GM23338 (cell line): ENCODE data around the gene SLC4A9. TPM values are rescaled to one million over a fixed set of nuclear protein-coding genes. Genes with fewer than 3 reads are reported as not detected.
A peak's percentile ranks its signal among the peaks of the same experiment; 100 is the strongest.

Source experiments
- ATAC-seq: fragments of 200-7000 bp; cut with Tn5 transposase; 3 replicates; pipeline ENCODE4 v1.9.1; 2020
- DNase-seq: peaks from one replicate; pipeline ENCODE4 v3.0.0-alpha.2; 2015; ENCODE audit warnings: low spot score
- H2AFZ ChIP-seq: fragments of 200-600 bp; sonication (generic); 2 replicates; pipeline ENCODE4 v1.8.0; 2016; ENCODE audit warnings: antibody characterized with exemption, mild to moderate bottlenecking, moderate library complexity
- H3F3A ChIP-seq: fragments of 200-600 bp; sonication (generic); replicated peaks from 2 replicates; pipeline ENCODE4 v1.8.0; 2017; ENCODE audit warnings: antibody characterized with exemption, mixed run types, low read depth
- H3K27ac ChIP-seq: fragments of 200-600 bp; sonication (generic); 2 replicates; pipeline ENCODE4 v1.6.1; 2016; ENCODE audit warnings: low read depth
- H3K27me3 ChIP-seq: fragments of 200-600 bp; sonication (generic); 2 replicates; pipeline ENCODE4 v1.8.0; 2016; ENCODE audit warnings: mild to moderate bottlenecking, mixed run types, moderate library complexity; ENCODE audit not compliant: insufficient read depth
- H3K36me3 ChIP-seq: fragments of 200-600 bp; sonication (generic); 2 replicates; pipeline ENCODE4 v1.8.0; 2016; ENCODE audit warnings: mild to moderate bottlenecking; ENCODE audit not compliant: insufficient read depth
- H3K4me1 ChIP-seq: fragments of 200-600 bp; sonication (generic); 2 replicates; pipeline ENCODE4 v1.8.0; 2016; ENCODE audit warnings: mild to moderate bottlenecking, moderate library complexity; ENCODE audit not compliant: insufficient read depth
- H3K4me2 ChIP-seq: fragments of 200-600 bp; sonication (generic); 2 replicates; pipeline ENCODE4 v1.7.1; 2017; ENCODE audit warnings: mixed run types
- H3K4me3 ChIP-seq: fragments of 200-600 bp; sonication (generic); 2 replicates; pipeline ENCODE4 v1.6.1; 2016; ENCODE audit warnings: mixed run types
- H3K79me2 ChIP-seq: fragments of 200-600 bp; sonication (generic); replicated peaks from 2 replicates; pipeline ENCODE4 v1.8.0; 2017; ENCODE audit warnings: mild to moderate bottlenecking; ENCODE audit not compliant: insufficient read depth
- H3K9me2 ChIP-seq: fragments of 200-600 bp; sonication (generic); 2 replicates; pipeline ENCODE4 v1.8.0; 2017; ENCODE audit not compliant: insufficient read depth
- H4K20me1 ChIP-seq: fragments of 200-600 bp; sonication (generic); replicated peaks from 2 replicates; pipeline ENCODE4 v1.8.0; 2017; ENCODE audit warnings: mild to moderate bottlenecking; ENCODE audit not compliant: insufficient read depth
- H3K27ac Mint-ChIP-seq: 2 replicates; pipeline ENCODE4 v1.8.0; 2020; ENCODE audit warnings: inconsistent platforms, mild to moderate bottlenecking, moderate library complexity, mixed read lengths
- H3K27me3 Mint-ChIP-seq: 3 replicates; pipeline ENCODE4 v1.8.0; 2022; ENCODE audit warnings: low read depth, mild to moderate bottlenecking, moderate library complexity, mixed read lengths, inconsistent platforms; ENCODE audit not compliant: insufficient read depth, poor library complexity
- H3K36me3 Mint-ChIP-seq: 3 replicates; pipeline ENCODE4 v1.8.0; 2021; ENCODE audit warnings: low read depth, mild to moderate bottlenecking, inconsistent platforms, moderate library complexity, mixed read lengths
- H3K4me1 Mint-ChIP-seq: 3 replicates; pipeline ENCODE4 v1.8.0; 2020; ENCODE audit warnings: mild to moderate bottlenecking, inconsistent platforms, mixed read lengths
- H3K4me3 Mint-ChIP-seq: 3 replicates; pipeline ENCODE4 v1.8.0; 2021; ENCODE audit warnings: moderate library complexity, mild to moderate bottlenecking, inconsistent platforms, mixed read lengths
- H3K9me3 Mint-ChIP-seq: 3 replicates; pipeline ENCODE4 v1.8.0; 2020; ENCODE audit warnings: moderate library complexity, mild to moderate bottlenecking, inconsistent platforms, mixed read lengths
- CREB1 ChIP-seq: fragments of 250-450 bp; sonication (Bioruptor Pico); IDR thresholded peaks from 2 replicates; pipeline ENCODE4 v1.5.0; 2020; ENCODE audit warnings: low read depth, mild to moderate bottlenecking, moderate library complexity
- CTCF ChIP-seq, 2 experiments: fragments of 200-600 bp in 1 of 2; sonication (generic) in 1 of 2; conservative IDR thresholded peaks; 2 replicates each; pipeline versions ENCODE4 v1.5.1 to v1.6.1; 2016 to 2017; ENCODE audit warnings: antibody characterized with exemption in 2 of 2, low read depth in 2 of 2, mild to moderate bottlenecking in 2 of 2, moderate library complexity in 1 of 2
- EZH2phosphoT487 ChIP-seq: fragments of 200-600 bp; sonication (generic); IDR thresholded peaks from one replicate; pipeline ENCODE4 v1.8.1; 2018; ENCODE audit warnings: antibody characterized with exemption; ENCODE audit not compliant: unreplicated experiment
- JUNB ChIP-seq: IDR thresholded peaks from one replicate; pipeline ENCODE4 v1.6.1; 2016; ENCODE audit warnings: antibody characterized with exemption; ENCODE audit not compliant: unreplicated experiment
- POLR2AphosphoS5 ChIP-seq: IDR thresholded peaks from 2 replicates; pipeline ENCODE4 v1.6.1; 2016; ENCODE audit warnings: antibody characterized with exemption, low read depth
- REST ChIP-seq: IDR thresholded peaks from one replicate; pipeline ENCODE4 v1.6.1; 2018; ENCODE audit warnings: antibody characterized with exemption; ENCODE audit not compliant: unreplicated experiment
- STAT1 ChIP-seq: IDR thresholded peaks from one replicate; pipeline ENCODE4 v1.6.1; 2016; ENCODE audit warnings: antibody characterized with exemption; ENCODE audit not compliant: unreplicated experiment
- ZNF331 ChIP-seq: fragments of 250-450 bp; sonication (Bioruptor Pico); IDR thresholded peaks from 2 replicates; pipeline ENCODE4 v1.5.0; 2020; ENCODE audit warnings: low read depth, mild to moderate bottlenecking, moderate library complexity
- polyA plus RNA-seq: library from polyadenylated mRNA; unstranded; fragments of >200 nt; fragmentation: Nextera tagmentation; extraction: Ambion mirVana; gene quantifications from 2 replicates; pipeline ENCODE4 v1.2.1, GENCODE V29; 2016
- total RNA-seq: library from RNA; depleted of rRNA; stranded (reverse); fragments of >200 nt; shearing (Covaris generic); gene quantifications from 2 replicates; pipeline ENCODE4 v1.2.3, GENCODE V29; 2014
- TF ChIP-seq, protein P1 (sequence below): IDR thresholded peaks from 2 replicates; pipeline ENCODE4 v1.6.1; 2016; ENCODE audit warnings: antibody characterized with exemption

The SLC4A9 gene
- total and polyA plus RNA-seq, 2 experiments from 2014 or later = 0.08 TPM; not detected in 1

GRCh38 chr5:140321796-140322195 is 38.2 kb upstream of the SLC4A9 start (continued):
- TF ChIP-seq REST = no peak
- TF ChIP-seq POLR2AphosphoS5 = no peak
- TF ChIP-seq STAT1 = no peak
- TF ChIP-seq JUNB = no peak
- TF ChIP-seq CTCF (conservative IDR thresholded peaks at IDR 0.05; ENCODE audit: low read depth in 2 of 2) = no peak

- Histone ChIP-seq H3K27ac (no peak overlapping the region), H2AFZ (no peak overlapping the region)
- no peak for TF ChIP-seq POLR2AphosphoS5
- no peak for TF ChIP-seq JUNB
- TF ChIP-seq, protein P1, sequence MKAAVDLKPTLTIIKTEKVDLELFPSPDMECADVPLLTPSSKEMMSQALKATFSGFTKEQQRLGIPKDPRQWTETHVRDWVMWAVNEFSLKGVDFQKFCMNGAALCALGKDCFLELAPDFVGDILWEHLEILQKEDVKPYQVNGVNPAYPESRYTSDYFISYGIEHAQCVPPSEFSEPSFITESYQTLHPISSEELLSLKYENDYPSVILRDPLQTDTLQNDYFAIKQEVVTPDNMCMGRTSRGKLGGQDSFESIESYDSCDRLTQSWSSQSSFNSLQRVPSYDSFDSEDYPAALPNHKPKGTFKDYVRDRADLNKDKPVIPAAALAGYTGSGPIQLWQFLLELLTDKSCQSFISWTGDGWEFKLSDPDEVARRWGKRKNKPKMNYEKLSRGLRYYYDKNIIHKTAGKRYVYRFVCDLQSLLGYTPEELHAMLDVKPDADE = no peak
- no peak for TF ChIP-seq CTCF (conservative IDR thresholded peaks at IDR 0.05; ENCODE audit: low read depth in 2 of 2)
- no peak for TF ChIP-seq CREB1 (CRISPR knock-in tag)
- no peak for TF ChIP-seq ZNF331
- no peak for TF ChIP-seq EZH2phosphoT487
Measured at GRCh38 chr5:140322751-140323731, 37.0 kb upstream of the SLC4A9 start.

More at GRCh38 chr5:140322751-140323731, 37.0 kb upstream of the SLC4A9 start:
- H3K4me3 Mint-ChIP-seq = no peak overlapping the region
- no peaks in the 10 kb centered on the region for H3K9me3 Mint-ChIP-seq
- Histone ChIP-seq H3K27me3 (no peaks in the 10 kb centered on the region), H3K4me2 (no peak overlapping the region), H4K20me1 (no peaks in the 10 kb centered on the region), H3K79me2 (no peaks in the 10 kb centered on the region), H3F3A (no peaks in the 10 kb centered on the region), H3K4me1 (no peaks in the 10 kb centered on the region; the same call in 1 of the 2 replicates), H3K9me2 (0 out of 2 replicates have a peak, but pooled peaks cover 5% of the 10 kb centered on the region), H3K36me3 (no peaks in the 10 kb centered on the region), H3K4me3 (no peak overlapping the region)
- H3K27me3 Mint-ChIP-seq = peaks cover 2% of the 10 kb centered on the region
- peaks cover 10% of the 10 kb centered on the region for H3K4me1 Mint-ChIP-seq
- ATAC-seq (peak; percentile 25; the same call in 2 of the 3 replicates), DNase-seq (peak; percentile 9)
- no peaks in the 10 kb centered on the region for H3K36me3 Mint-ChIP-seq
- no peak overlapping the region for H3K27ac Mint-ChIP-seq
